Activated T-cell treated with anti-CD3 and anti-CD28 coated beads for 4 hours (primary cell): ENCODE data around the gene BEGAIN.

Source experiments
- DNase-seq: peaks from one replicate; pipeline ENCODE4 v3.0.0-alpha.2; 2020

Gene BEGAIN

DNA sequence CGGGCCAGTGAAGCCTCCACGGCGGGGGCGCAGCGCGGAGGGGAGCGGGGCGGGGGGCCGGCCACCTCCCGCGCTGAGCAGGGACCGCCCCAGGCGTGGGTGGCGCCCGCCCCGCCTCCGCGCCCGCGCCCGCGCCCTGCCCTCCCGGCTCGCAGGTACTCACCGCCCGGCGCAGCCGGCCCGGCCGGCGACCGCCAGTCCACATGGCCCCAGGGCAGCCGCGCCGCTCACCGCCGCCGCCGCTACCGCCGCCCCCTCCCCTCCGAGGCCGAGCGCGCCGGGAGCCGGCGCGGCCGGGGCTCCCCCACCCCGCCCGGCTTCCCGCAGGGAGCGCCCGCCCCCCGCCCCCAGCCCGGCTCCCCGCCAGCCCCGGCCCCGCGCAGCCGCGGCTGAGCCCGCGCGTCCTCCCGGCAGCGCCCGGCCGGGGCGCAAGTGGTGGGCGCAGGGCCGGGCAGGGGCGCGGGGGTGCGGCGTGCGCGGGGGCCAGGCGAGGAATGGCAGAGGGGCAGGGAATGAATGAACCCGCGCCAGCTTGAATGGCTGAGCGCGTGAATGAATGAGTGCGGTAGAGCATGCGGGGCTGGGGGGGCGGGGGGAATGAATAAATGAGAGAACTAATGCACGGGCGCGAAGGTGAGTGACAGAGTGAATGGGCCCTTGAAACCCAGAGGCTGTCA lies at the start of gene BEGAIN:
TSS of gene BEGAIN (minus strand) at position 332 of the 677 bp plus-strand sequence. CDS start at position 205, 127 bp downstream.
- DNase-seq: peak; percentile 27

DNA sequence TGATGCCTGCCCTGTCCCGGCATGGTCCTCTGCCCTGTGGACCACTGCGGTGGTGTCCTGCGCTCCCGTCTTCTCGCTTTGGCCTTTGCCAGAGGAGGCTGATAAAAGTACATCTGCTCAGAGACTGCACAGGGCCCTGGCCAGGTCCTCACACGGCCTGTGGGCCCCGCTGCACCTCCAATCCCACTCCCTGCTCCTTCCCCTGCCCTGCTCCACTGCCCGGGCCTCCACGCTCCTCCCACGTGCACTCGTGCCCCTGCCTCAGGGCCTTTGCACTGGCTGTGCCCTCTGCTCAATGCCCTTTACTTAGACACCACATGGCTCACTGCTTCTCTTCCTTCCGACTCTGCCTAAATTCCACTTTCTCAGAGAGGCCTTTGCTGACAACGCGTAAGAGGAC lies 49.3 kb upstream of the BEGAIN start:
- DNase-seq: no peak

GRCh38 chr14:100634026-100634425 lies 46.8 kb upstream of the BEGAIN start:
- no peak for DNase-seq

DNA sequence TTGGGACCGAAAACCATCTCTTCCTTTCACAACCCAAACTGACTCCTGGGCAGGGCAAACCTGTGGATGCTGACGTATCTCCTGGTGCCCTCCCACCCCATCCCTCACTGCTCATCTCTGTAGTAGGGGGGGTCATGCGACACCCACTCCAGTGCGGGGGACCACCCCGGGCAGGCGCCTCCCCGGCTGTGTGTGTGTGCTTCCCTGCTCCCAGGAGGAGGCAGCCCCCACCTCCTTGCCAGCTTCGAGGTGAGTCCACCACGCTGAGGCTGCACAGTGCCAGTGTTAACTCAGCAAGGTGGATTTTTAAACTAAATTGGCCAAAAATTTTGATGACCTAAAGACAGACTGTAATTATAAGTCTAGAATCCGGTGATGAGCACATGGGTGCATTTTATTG lies 46.2 kb upstream of the BEGAIN start:
- DNase-seq: no peak

GRCh38 chr14:100629696-100630095 lies 42.5 kb upstream of the BEGAIN start:
- no peak for DNase-seq

- DNase-seq: no peak
These were observed 41.9 kb upstream of the BEGAIN start for GRCh38 chr14:100629098-100629497.

- no peak for DNase-seq
These were observed 41.0 kb upstream of the BEGAIN start for GRCh38 chr14:100628225-100628624.

- no peak for DNase-seq
These were observed 39.4 kb upstream of the BEGAIN start for GRCh38 chr14:100626614-100627013.

DNA sequence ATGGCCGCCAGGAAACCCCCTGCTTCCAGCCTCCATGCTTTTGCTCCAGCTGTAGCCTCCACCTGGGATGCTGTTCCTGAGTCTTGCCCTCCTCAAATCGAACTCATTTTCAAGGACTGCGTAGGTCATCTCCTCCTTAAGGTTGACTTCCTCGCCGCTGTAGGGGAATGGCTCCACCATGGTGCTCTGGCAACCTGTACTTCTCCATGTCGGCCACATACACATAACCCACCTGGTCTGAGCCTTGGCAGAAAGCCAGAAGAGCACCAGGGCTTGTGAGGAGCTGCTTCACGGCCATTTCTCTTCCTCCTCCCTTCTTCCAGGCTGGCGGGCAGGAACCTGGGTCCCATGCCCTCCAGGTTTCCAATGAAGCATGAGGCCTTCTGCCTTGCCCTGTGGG lies 36.7 kb upstream of the BEGAIN start:
- no peak for DNase-seq

- no peak for DNase-seq
These were observed 36.3 kb upstream of the BEGAIN start for GRCh38 chr14:100623557-100623956.

GRCh38 chr14:100622708-100623485 lies 35.7 kb upstream of the BEGAIN start:
- DNase-seq: no peak

- DNase-seq: no peak
These were observed 35.0 kb upstream of the BEGAIN start for GRCh38 chr14:100622224-100622623.

GRCh38 chr14:100621806-100622205 lies 34.6 kb upstream of the BEGAIN start:
- DNase-seq: no peak

DNA sequence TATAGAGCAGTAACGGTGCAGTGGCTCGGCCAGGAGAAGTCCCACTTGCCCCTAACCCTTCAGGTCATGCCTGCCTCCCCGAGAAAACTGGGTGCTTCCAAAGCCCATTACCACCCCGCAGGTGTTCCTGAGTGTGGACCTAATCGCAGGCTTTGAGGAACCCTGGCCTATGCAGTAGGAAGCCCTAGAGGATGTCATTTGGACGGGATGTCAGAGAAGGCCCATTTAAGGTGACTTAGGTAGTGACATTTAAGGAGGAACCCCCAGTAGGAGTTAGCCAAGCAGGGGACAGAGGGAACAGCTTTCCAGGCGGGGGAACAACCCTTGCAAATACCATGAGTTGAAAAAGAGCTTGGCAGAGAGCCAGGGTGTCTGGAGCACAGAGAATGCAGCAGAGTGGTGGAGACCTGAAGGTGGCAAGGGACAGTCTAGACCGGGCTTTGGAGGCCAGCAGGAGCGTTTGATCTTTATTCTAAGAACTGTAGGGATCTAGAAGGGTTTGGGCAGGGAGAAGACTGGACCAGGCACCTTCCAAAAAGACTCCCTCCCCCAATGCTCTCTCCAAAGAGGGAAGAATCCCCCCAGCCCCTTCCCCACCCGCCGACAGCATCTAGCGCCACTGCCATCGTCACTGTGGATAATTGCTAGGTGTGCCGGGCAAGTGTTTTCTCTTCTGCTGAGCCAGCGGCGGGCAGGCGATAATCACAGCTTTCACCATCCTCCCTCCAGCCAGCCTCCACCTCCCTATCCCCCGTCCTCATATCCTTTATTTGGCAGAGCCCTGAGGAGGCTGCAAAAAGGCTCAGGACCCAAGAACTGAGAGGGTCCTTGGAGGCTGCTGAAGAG lies 33.3 kb upstream of the BEGAIN start:
- no peak for DNase-seq

DNA sequence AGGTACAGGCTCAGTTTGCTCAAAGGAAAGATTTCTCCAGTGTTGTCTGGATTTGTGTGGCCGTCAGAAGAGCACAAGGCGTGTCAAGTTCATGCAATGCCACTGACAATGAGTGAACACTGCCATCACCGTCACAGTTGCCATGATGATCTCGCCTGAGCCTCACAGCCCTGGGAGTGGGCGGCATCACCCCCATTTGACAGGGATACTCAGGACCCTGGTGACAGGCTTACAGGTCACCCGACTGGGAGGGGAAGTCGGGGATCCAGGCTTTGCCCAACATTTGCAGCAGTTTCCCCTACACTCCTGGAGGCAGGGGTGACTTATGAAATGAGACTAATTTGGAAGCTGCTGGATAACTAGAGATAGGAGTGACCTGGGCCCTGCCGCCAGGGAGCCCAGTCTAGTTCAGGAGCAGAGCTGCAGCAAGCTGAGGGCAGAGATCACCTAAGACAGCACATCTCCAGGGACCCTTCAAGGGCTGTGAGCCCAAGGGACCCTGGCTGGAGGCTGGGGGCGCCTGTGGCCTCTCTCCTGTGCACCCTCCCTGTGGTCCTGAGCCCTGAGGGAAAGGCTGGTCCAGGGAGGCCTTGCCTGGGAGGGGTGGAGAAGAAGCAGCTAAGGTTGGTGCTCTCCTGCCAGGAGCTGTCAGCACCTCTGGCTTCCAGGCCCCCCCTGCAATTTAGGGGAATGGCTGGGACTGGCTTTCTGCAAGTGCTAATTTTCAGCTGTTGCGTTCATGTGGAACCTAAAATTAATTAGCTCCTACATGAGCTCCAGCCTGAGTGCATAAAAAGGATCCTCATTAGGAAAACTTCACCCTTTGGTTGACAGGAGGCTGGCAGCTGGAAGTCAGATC lies 32.4 kb upstream of the BEGAIN start:
- no peak for DNase-seq

DNA sequence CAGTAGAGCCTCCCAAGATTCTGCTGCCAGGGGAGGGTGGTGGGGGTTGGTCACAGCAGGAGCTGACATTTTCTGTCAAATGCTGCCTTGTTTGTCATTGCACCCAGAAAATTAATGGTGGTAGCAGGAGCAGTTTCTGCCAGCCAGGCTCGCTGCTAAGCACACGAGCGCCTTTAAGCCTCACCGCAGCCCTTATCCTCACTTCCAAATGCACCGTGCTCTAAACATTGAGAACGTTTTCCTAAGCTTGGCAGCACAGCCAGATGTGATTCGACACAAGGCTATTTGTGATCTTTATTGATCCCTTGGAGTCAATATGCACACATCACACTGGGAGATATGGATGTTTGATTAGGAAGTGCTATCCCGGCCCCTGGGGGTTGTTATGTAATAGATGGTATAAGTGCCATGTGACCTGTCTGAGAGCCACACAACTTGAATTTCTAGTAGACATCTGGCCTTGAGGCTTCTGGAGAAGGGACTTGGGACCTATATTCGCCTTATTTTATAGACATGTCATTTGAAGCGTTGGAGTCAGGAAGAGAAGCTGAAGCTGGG lies 31.6 kb upstream of the BEGAIN start:
- no peak for DNase-seq

DNA sequence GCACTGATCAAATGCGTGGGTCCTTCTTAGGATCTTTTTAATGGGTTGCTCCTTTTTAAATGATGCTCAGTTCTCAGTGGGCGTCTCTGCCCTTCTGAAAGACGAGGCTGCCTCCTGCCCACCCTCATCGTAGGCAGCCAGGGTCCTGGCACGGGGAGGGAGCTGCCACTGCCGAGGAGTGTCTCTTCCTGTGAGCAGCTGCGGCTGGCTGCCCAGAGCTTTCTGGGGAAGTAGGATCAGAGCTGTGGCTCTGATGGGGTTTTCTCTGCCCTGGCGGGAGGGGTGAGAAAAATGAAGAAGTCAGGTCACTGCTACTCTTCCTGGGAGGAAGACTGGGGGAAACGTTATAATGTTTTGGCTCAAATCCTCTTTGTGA lies 31.1 kb upstream of the BEGAIN start:
- no peak for DNase-seq

GRCh38 chr14:100617410-100618317 lies 30.4 kb upstream of the BEGAIN start:
- no peak for DNase-seq

DNA sequence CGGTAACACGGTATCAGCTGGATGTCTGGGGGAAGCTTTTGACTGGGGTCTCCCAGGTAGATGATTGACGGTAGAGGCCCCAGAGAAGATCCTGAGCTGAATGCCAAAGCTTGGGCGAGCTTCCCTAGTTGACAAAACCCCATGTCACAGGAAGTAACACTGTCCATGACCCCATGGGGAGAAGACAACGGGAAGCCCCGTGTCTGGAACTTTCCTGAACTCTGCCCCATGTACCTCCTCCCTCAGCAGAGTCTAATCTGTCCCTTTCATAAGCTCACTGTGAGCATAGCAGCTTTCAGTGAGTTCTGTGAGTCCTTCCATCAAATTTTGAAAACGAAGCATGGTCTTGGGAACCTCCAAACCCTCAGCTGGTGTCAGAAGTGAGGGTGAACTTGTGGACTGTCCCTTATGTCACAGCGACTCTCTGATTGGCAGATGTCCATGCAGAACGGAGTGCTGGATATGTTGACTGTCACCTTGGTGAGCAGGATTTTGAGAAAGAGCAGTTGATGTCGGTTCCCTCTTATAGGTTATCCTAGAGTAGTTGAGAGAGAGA lies 29.7 kb upstream of the BEGAIN start:
- DNase-seq: no peak

DNA sequence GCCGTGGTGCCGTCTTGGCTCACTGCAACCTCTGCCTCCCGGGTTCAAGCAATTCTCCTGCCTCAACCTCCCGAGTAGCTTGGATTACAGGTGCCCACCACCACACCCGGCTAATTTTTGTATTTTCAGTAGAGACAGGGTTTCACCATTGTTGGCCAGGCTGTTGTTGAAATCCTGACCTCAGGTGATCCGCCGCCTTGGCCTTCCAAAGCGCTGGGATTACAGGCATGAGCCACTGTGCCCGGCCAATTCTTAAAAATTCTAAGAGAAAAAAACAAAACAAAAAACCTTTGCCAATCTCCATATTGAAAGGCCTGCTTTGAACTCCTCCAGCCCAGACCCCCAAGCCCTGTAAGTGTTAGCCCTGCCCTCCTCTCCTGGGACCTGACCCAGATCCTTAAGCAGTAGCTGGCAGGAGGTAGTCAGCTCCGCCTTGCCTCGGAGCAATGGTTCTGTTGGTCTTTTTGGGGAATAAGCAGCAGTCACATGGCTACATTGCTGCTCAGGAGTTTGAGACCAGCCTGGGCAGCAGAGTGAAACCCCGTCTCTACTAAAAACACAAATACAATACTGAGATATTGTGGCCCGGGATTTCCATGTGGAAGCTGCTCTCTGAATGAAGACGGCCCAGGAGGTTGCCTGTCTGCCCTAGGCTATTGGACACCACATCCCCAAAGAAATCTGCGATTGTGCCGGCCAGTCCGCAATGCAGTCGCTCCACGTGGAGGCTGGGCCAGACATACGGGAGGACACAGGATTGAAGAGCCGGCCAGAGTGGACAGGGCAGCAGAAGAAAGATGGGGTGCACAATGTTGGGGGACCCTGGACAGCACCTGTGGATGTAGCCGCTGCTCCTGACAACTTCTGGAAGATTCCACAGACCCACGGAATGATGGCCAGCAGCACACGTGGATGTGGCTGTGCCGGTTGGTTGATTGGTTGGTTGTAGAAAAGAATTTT lies 28.8 kb upstream of the BEGAIN start:
- no peak for DNase-seq
